Astrocyte of the cerebellum (primary cell): ENCODE results near the gene ISYNA1.

Source experiments
- DNase-seq: peaks from one replicate; pipeline ENCODE4 v3.0.0-alpha.2; 2011; ENCODE audit warnings: low read depth
- H3K4me3 ChIP-seq: 2 replicates; pipeline ENCODE4 v1.5.1; 2011; ENCODE audit warnings: mild to moderate bottlenecking, low read depth, low read length, moderate library complexity
- in situ Hi-C: cut with HindIII; loops from 2 replicates; pipeline ENCODE4 v1.10.0; 2017; ENCODE audit warnings: low sequenced_read_pairs
- TF ChIP-seq, protein P1 (sequence below): IDR thresholded peaks from 2 replicates; pipeline ENCODE4 v1.5.1; 2012; ENCODE audit warnings: low read length, low read depth, moderate library complexity, mild to moderate bottlenecking; ENCODE audit errors: missing control alignments

Gene ISYNA1

GRCh38 chr19:18440936-18441803, 3.2 kb upstream of the ISYNA1 start:
- in situ Hi-C loops, result no loop called here
- H3K4me3 ChIP-seq, result no peak overlapping the region
- TF ChIP-seq, protein P1, sequence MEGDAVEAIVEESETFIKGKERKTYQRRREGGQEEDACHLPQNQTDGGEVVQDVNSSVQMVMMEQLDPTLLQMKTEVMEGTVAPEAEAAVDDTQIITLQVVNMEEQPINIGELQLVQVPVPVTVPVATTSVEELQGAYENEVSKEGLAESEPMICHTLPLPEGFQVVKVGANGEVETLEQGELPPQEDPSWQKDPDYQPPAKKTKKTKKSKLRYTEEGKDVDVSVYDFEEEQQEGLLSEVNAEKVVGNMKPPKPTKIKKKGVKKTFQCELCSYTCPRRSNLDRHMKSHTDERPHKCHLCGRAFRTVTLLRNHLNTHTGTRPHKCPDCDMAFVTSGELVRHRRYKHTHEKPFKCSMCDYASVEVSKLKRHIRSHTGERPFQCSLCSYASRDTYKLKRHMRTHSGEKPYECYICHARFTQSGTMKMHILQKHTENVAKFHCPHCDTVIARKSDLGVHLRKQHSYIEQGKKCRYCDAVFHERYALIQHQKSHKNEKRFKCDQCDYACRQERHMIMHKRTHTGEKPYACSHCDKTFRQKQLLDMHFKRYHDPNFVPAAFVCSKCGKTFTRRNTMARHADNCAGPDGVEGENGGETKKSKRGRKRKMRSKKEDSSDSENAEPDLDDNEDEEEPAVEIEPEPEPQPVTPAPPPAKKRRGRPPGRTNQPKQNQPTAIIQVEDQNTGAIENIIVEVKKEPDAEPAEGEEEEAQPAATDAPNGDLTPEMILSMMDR, result no peak
- no peak for DNase-seq

DNA sequence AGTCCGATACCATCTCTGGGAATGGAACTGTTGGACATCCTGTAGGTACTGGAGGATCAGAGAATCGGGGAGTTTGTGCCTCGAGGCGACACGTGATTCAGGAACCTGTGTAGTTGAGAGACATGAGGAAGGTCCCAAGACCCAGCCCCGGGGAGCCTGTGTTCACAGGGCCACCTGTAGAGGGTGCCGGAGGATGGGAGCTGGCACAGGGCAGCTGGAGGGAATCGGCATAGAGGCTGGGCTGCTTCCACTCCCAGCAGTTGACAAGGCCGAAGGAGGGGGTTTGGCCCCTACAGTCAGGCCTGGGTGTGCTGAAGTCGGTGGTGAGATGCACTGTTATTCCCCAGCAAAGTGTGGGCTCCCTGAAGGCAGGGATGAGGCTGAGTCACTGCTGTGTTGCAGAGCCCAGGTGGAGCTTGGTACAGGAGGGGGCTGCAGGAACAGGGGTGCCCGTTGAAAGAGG, 2.5 kb upstream of the ISYNA1 start:
- no peak overlapping the region for H3K4me3 ChIP-seq
- in situ Hi-C loops, result no loop called here
- no peak for DNase-seq
- TF ChIP-seq, protein P1, result peak; percentile 6

GRCh38 chr19:18439910-18440237, 1.9 kb upstream of the ISYNA1 start:
- in situ Hi-C loops, result no loop called here
- no peak for DNase-seq
- H3K4me3 ChIP-seq, result no peak overlapping the region
- TF ChIP-seq, protein P1, result no peak

- no peak overlapping the region for H3K4me3 ChIP-seq
- TF ChIP-seq, protein P1, result no peak
- DNase-seq, result no peak
- in situ Hi-C loops, result no loop called here
Observed at GRCh38 chr19:18439025-18439909, 1.3 kb upstream of the ISYNA1 start.

GRCh38 chr19:18438331-18439024, 545 bp upstream of the ISYNA1 start:
- in situ Hi-C loops, result no loop called here
- TF ChIP-seq, protein P1, result no peak
- no peak for DNase-seq
- peak overlapping the region; percentile 60 for H3K4me3 ChIP-seq

DNA sequence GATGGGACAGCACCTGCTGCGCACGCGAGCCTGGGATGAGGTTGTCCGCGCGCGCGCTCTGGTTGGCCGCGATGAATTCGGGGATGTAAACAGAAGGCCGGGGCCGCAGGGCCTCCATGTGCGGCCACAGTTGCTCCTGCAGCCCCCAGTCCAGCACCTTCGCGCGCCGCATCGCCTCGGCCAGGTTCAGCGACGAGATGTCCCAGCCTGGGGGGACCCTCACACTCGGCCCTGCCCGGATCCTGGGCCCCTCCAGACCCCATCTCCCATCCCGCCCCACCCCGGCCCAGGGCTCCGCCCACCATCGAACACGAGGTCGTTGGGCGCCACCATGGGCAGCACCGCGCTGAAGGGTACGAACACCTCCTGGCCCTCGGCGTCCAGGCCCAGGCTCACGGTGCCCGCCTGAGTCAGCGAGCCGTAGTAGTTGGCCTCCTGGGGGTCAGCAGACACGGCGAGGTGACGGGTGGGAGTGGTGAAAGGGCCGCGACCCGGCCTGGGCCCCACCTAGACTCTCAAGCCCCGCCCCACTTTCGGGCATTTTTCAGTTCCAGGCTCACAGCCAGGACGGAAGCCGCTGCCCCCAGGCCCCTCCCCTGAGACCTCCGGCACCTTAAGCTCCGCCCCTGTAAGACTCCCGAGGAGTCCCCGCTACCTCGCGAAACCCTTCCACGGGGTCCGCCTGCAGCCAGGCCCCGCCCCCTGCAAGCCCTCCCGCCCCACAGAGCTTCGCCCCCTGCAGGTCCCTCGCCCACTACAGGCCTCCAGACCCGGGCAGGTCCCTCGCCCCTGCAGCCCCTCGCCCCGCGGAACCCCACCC, 1.1 kb downstream of the ISYNA1 start:
- H3K4me3 ChIP-seq, result peak overlapping the region; percentile 60
- DNase-seq, result no peak
- in situ Hi-C loops, result no loop called here
- TF ChIP-seq, protein P1, result no peak
